ENCODE results near the gene PDZD8.

GRCh38 chr10:117345143-117345542 is 30.1 kb downstream of the PDZD8 start:
- no peak for TF ChIP-seq POLR2A (IDR thresholded peaks at IDR 0.05; ENCODE audit: low read depth, low read length)
- no peak for TF ChIP-seq TAF1 (IDR thresholded peaks at IDR 0.05; ENCODE audit: borderline replicate concordance, low read depth, low read length)
